Keratinocyte (primary cell): Measurements from ENCODE around the gene BCL11B. TPM values are rescaled to one million over a fixed set of nuclear protein-coding genes. Genes with fewer than 3 reads are reported as not detected.

Experiments used
- DNase-seq: peaks from one replicate; pipeline ENCODE4 v3.0.0-alpha.2; 2011; ENCODE audit warnings: low read depth, missing footprints, low spot score
- FAIRE-seq: peaks from 2 replicates; lab custom pipeline; 2011; peaks lifted over from hg19 to GRCh38; lab: Jason Lieb, UNC
- H2AFZ ChIP-seq: 2 replicates; pipeline ENCODE4 v1.6.0; 2012; ENCODE audit warnings: low read length, control low read depth, inconsistent platforms; ENCODE audit not compliant: control insufficient read depth
- H3K27ac ChIP-seq: 2 replicates; pipeline ENCODE4 v1.5.1; 2011; ENCODE audit warnings: low read length; ENCODE audit not compliant: control insufficient read depth, insufficient read depth
- H3K27me3 ChIP-seq: 3 replicates; pipeline ENCODE4 v1.6.0; 2011; ENCODE audit warnings: low read length; ENCODE audit not compliant: control insufficient read depth, insufficient read depth; ENCODE audit errors: extremely low read depth
- H3K36me3 ChIP-seq, 2 experiments: 2 replicates in 1 of 2; 3 replicates in 1 of 2; pipeline ENCODE4 v1.5.1; 2011; ENCODE audit warnings: low read length in 2 of 2, mild to moderate bottlenecking in 1 of 2; ENCODE audit not compliant: control insufficient read depth in 2 of 2, insufficient read depth in 2 of 2; ENCODE audit errors: extremely low read depth in 1 of 2
- H3K4me1 ChIP-seq: 3 replicates; pipeline ENCODE4 v1.5.1; 2011; ENCODE audit warnings: low read length; ENCODE audit not compliant: control insufficient read depth, insufficient read depth; ENCODE audit errors: extremely low read depth
- H3K4me2 ChIP-seq: 3 replicates; pipeline ENCODE4 v1.6.0; 2011; ENCODE audit warnings: low read depth, low read length; ENCODE audit not compliant: control insufficient read depth, insufficient read depth; ENCODE audit errors: extremely low read depth
- H3K4me3 ChIP-seq, 3 experiments: fragments of 200-600 bp in 1 of 3; sonication (generic) in 1 of 3; 2 replicates in 2 of 3; 3 replicates in 1 of 3; pipeline ENCODE4 v1.5.1; 2011 to 2016; ENCODE audit warnings: low read length in 3 of 3, mild to moderate bottlenecking in 3 of 3, control low read depth in 2 of 3, inconsistent platforms in 1 of 3, low read depth in 1 of 3, mixed read lengths in 1 of 3, mixed run types in 1 of 3, moderate library complexity in 1 of 3; ENCODE audit not compliant: control insufficient read depth in 2 of 3, insufficient read depth in 2 of 3; ENCODE audit errors: extremely low read depth in 1 of 3
- H3K79me2 ChIP-seq: 2 replicates; pipeline ENCODE4 v1.6.0; 2012; ENCODE audit warnings: low read length; ENCODE audit not compliant: control insufficient read depth, insufficient read depth
- H3K9ac ChIP-seq: 3 replicates; pipeline ENCODE4 v1.6.0; 2011; ENCODE audit warnings: low read length; ENCODE audit not compliant: control insufficient read depth, insufficient read depth; ENCODE audit errors: extremely low read depth
- H3K9me1 ChIP-seq: 3 replicates; pipeline ENCODE4 v1.6.0; 2011; ENCODE audit warnings: low read length; ENCODE audit not compliant: control insufficient read depth, insufficient read depth; ENCODE audit errors: extremely low read depth
- H3K9me3 ChIP-seq: 2 replicates; pipeline ENCODE4 v1.5.1; 2012; ENCODE audit warnings: low read depth, low read length; ENCODE audit not compliant: control insufficient read depth
- H4K20me1 ChIP-seq: 3 replicates; pipeline ENCODE4 v1.6.0; 2011; ENCODE audit warnings: low read length; ENCODE audit not compliant: control insufficient read depth, insufficient read depth; ENCODE audit errors: extremely low read depth
- EZH2 ChIP-seq: IDR thresholded peaks from one replicate; pipeline ENCODE4 v1.6.1; 2012; ENCODE audit warnings: inconsistent platforms, mild to moderate bottlenecking, low read length, moderate library complexity
- dilution Hi-C: fragments of 300-500 bp; cut with MboI; formaldehyde crosslinking; loops from one replicate; pipeline ENCODE4 v1.7.0; 2020; ENCODE audit warnings: low sequenced_read_pairs; ENCODE audit not compliant: extremely low pct_ligation_motif_present
- polyA plus RNA-seq, 5 experiments: library from polyadenylated mRNA; depleted of rRNA in 3 of 5; stranded (reverse) in 3 of 5; stranded (forward) in 1 of 5; unstranded in 1 of 5; fragments of >200 nt; gene quantifications; 1 replicate in 1 of 5; 2 replicates in 3 of 5; 3 replicates in 1 of 5; pipeline versions ENCODE4 v1.2.1 to v1.2.3, GENCODE V29; 2011 to 2012; ENCODE audit warnings: missing spikeins in 2 of 5, low read depth in 1 of 5, low replicate concordance in 1 of 5
- TF ChIP-seq, protein P1 (sequence below), 3 experiments: IDR thresholded peaks in 1 of 3; conservative IDR thresholded peaks in 1 of 3; optimal IDR thresholded peaks in 1 of 3; 2 replicates in 2 of 3; 3 replicates in 1 of 3; pipeline versions ENCODE3 to v1.5.1; 2011; ENCODE audit warnings: low read length in 3 of 3, mild to moderate bottlenecking in 3 of 3, moderate library complexity in 2 of 3, control low read depth in 1 of 3, inconsistent platforms in 1 of 3; ENCODE audit not compliant: insufficient read depth in 2 of 3; ENCODE audit errors: extremely low read depth in 1 of 3

BCL11B gene
- polyA plus RNA-seq, 1 donor (not counting 4 experiments of a cell fraction or from before 2014, with no cell fraction given), result 5.2 TPM

DNA sequence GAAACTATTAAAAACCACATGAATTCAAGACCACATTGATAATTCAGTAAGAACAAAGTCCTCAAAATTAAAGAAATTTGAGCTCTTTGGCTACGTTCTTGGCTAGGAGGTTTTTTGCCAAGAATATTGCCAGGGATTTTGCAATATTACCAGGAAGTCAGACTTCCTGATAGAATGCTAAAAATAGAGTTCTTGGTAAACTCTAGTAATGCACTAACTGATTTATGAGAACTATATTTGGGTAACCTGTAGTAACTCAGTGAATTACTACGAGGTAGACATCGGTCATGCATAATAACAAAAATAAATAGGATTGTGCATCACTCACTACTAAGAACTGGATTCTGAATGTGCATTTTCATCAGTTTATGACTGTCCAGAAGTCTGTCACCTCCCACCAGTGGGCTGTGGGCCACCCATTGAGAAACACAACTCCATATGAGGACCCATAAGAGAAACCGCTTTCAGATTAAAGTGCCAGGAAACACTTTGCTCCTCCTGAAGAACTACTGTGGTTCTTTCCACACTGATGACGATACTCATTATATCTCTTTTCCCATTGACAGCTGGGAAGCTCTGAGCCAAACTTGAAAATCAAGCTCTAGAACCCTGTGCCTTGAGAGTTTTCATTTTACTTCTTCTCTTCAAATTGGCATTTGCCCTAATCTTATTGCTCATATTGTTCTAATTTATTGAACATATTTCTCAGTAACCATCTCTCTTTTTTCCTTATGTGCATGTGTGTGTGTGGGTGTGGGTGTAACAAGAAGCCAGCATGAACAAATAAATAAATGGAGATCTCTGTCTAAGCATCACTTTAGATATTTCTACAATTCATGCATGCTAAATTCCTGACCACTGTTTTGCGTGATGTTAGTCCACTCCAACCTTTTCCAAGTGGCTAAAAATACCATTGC, 116.6 kb downstream of the BCL11B start:
- no peaks in the 10 kb centered on the region for H3K36me3 ChIP-seq
- no peak overlapping the region for H3K9ac ChIP-seq
- peaks cover 8% of the 10 kb centered on the region for H3K27me3 ChIP-seq
- DNase-seq, result no peak
- peaks cover 2% of the 10 kb centered on the region for H3K4me1 ChIP-seq
- dilution Hi-C loops, result no loop called here
- no peaks in the 10 kb centered on the region for H3K9me1 ChIP-seq
- no peak for FAIRE-seq
- H4K20me1 ChIP-seq, result no peaks in the 10 kb centered on the region
- H3K4me3 ChIP-seq, result no peak overlapping the region
- H3K79me2 ChIP-seq, result no peaks in the 10 kb centered on the region
- H2AFZ ChIP-seq, result no peak overlapping the region
- H3K9me3 ChIP-seq, result no peaks in the 10 kb centered on the region
- no peak for TF ChIP-seq EZH2
- TF ChIP-seq, protein P1, sequence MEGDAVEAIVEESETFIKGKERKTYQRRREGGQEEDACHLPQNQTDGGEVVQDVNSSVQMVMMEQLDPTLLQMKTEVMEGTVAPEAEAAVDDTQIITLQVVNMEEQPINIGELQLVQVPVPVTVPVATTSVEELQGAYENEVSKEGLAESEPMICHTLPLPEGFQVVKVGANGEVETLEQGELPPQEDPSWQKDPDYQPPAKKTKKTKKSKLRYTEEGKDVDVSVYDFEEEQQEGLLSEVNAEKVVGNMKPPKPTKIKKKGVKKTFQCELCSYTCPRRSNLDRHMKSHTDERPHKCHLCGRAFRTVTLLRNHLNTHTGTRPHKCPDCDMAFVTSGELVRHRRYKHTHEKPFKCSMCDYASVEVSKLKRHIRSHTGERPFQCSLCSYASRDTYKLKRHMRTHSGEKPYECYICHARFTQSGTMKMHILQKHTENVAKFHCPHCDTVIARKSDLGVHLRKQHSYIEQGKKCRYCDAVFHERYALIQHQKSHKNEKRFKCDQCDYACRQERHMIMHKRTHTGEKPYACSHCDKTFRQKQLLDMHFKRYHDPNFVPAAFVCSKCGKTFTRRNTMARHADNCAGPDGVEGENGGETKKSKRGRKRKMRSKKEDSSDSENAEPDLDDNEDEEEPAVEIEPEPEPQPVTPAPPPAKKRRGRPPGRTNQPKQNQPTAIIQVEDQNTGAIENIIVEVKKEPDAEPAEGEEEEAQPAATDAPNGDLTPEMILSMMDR (optimal IDR thresholded peaks at IDR 0.05 in 1 of 3, IDR thresholded peaks at IDR 0.05 in 1 of 3, conservative IDR thresholded peaks at IDR 0.05 in 1 of 3; ENCODE audit: extremely low read depth in 1 of 3, insufficient read depth in 2 of 3, low read length in 3 of 3), result no peak
- H3K4me2 ChIP-seq, result no peak overlapping the region
- H3K27ac ChIP-seq, result no peak overlapping the region

DNA sequence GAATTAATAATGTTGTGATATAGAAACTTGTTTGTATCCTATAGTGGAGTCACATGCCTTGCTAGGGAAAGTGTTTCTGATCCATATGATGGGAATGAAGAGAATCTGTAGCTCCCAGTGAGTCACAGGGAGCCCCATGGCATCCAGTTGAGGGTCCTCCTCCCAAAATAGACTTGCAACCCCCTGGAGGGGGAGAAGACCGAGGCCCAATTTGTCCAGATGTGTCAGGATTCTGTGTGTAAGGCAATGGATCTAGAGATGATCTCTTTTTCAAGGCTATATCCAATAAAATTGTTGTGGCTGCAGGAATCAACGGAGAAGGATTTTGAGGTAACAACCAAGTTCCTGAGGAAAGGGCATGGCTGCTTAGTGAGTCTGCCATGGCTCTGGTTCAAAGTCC, 121.8 kb downstream of the BCL11B start:
- Histone ChIP-seq H3K36me3 (no peaks in the 10 kb centered on the region), H3K9me1 (no peaks in the 10 kb centered on the region), H3K27ac (no peak overlapping the region), H3K4me2 (no peak overlapping the region), H3K4me1 (no peaks in the 10 kb centered on the region), H4K20me1 (no peaks in the 10 kb centered on the region), H2AFZ (no peak overlapping the region), H3K9ac (no peak overlapping the region), H3K27me3 (no peaks in the 10 kb centered on the region), H3K79me2 (no peaks in the 10 kb centered on the region), H3K4me3 (no peak overlapping the region), H3K9me3 (no peaks in the 10 kb centered on the region)
- no peak for DNase-seq
- dilution Hi-C loops, result no loop called here
- FAIRE-seq, result no peak
- no peak for TF ChIP-seq EZH2
- TF ChIP-seq, protein P1 (optimal IDR thresholded peaks at IDR 0.05 in 1 of 3, IDR thresholded peaks at IDR 0.05 in 1 of 3, conservative IDR thresholded peaks at IDR 0.05 in 1 of 3; ENCODE audit: extremely low read depth in 1 of 3, insufficient read depth in 2 of 3, low read length in 3 of 3), result no peak
